Hepatocyte (in vitro differentiated cells): ENCODE measurements around the gene N4BP2L2. TPM values are rescaled to one million over a fixed set of nuclear protein-coding genes. Genes with fewer than 3 reads are reported as not detected.

Experiments used
- DNase-seq: peaks from one replicate; pipeline ENCODE4 v3.0.0-alpha.2; 2016; ENCODE audit warnings: low spot score
- H2AFZ ChIP-seq: fragments of 200-600 bp; sonication (generic); 2 replicates; pipeline ENCODE4 v1.6.0; 2016; ENCODE audit warnings: antibody characterized with exemption, mild to moderate bottlenecking
- H3K27ac ChIP-seq: fragments of 200-600 bp; sonication (generic); 2 replicates; pipeline ENCODE4 v1.5.1; 2016; ENCODE audit warnings: mild to moderate bottlenecking
- H3K27me3 ChIP-seq: fragments of 200-600 bp; sonication (generic); 2 replicates; pipeline ENCODE4 v1.6.1; 2016
- H3K36me3 ChIP-seq: fragments of 200-600 bp; sonication (generic); replicated peaks from 2 replicates; pipeline ENCODE4 v1.5.1; 2016; ENCODE audit warnings: low read depth; ENCODE audit not compliant: insufficient read depth
- H3K4me1 ChIP-seq: fragments of 200-600 bp; sonication (generic); 2 replicates; pipeline ENCODE4 v1.5.1; 2016; ENCODE audit warnings: mild to moderate bottlenecking, moderate library complexity; ENCODE audit not compliant: insufficient read depth
- H3K4me2 ChIP-seq: fragments of 200-600 bp; sonication (generic); 2 replicates; pipeline ENCODE4 v1.6.0; 2016
- H3K4me3 ChIP-seq: fragments of 200-600 bp; sonication (generic); 2 replicates; pipeline ENCODE4 v1.5.1; 2016; ENCODE audit warnings: mild to moderate bottlenecking
- H3K79me2 ChIP-seq: fragments of 200-600 bp; sonication (generic); 2 replicates; pipeline ENCODE4 v1.6.0; 2017; ENCODE audit warnings: mild to moderate bottlenecking
- H3K9me2 ChIP-seq: fragments of 200-600 bp; sonication (generic); replicated peaks from 2 replicates; pipeline ENCODE4 v1.6.0; 2017; ENCODE audit warnings: mild to moderate bottlenecking; ENCODE audit not compliant: insufficient read depth
- H3K9me3 ChIP-seq: fragments of 200-600 bp; sonication (generic); 2 replicates; pipeline ENCODE4 v1.5.1; 2016; ENCODE audit warnings: low read depth, mild to moderate bottlenecking
- H4K20me1 ChIP-seq: fragments of 200-600 bp; sonication (generic); 2 replicates; pipeline ENCODE4 v1.6.0; 2016; ENCODE audit warnings: mild to moderate bottlenecking; ENCODE audit not compliant: insufficient read depth, poor library complexity, severe bottlenecking
- CTCF ChIP-seq: fragments of 200-600 bp; sonication (generic); IDR thresholded peaks from 2 replicates; pipeline ENCODE4 v1.5.1; 2016; ENCODE audit warnings: antibody characterized with exemption, mild to moderate bottlenecking; ENCODE audit not compliant: poor library complexity
- EZH2 ChIP-seq: fragments of 200-600 bp; sonication (generic); IDR thresholded peaks from 2 replicates; pipeline ENCODE4 v1.6.1; 2016; ENCODE audit warnings: antibody characterized with exemption, mild to moderate bottlenecking, borderline replicate concordance
- EZH2phosphoT487 ChIP-seq: fragments of 200-600 bp; sonication (generic); IDR thresholded peaks from one replicate; pipeline ENCODE4 v1.6.1; 2018; ENCODE audit warnings: antibody characterized with exemption, mild to moderate bottlenecking, low read depth, moderate library complexity; ENCODE audit not compliant: unreplicated experiment, severe bottlenecking
- WGBS: methylation state at CpG from one replicate; pipeline ENCODE4 v1.1.6; 2016; ENCODE audit warnings: low lambda C conversion rate; ENCODE audit errors: missing lambda C conversion rate; 5-methylcytosine and 5-hydroxymethylcytosine counted together
- polyA plus RNA-seq: library from polyadenylated mRNA; unstranded; fragments of >200 nt; fragmentation: Nextera tagmentation; extraction: Ambion mirVana; gene quantifications from 2 replicates; pipeline ENCODE4 v1.2.1, GENCODE V29; 2016
- total RNA-seq: library from RNA; depleted of rRNA; stranded (reverse); fragments of >200 nt; gene quantifications from 2 replicates; pipeline ENCODE4 v1.2.3, GENCODE V29; 2014

Gene N4BP2L2
- total and polyA plus RNA-seq, 2 experiments from 2014 or later = 102 to 138 TPM

- 79% methylated on average over 12 of the region's 12 CpGs for WGBS
- no peaks in the 10 kb centered on the region for H3K79me2 ChIP-seq
- no peak overlapping the region for H3K27ac ChIP-seq
- no peaks in the 10 kb centered on the region for H3K9me3 ChIP-seq
- no peaks in the 10 kb centered on the region for H3K9me2 ChIP-seq
- H3K4me2 ChIP-seq = no peak overlapping the region
- H3K36me3 ChIP-seq = no peaks in the 10 kb centered on the region
- H2AFZ ChIP-seq = no peak overlapping the region
- no peak overlapping the region for H3K4me3 ChIP-seq
- H3K27me3 ChIP-seq = no peaks in the 10 kb centered on the region
- H3K4me1 ChIP-seq = no peaks in the 10 kb centered on the region
- DNase-seq = no peak
- TF ChIP-seq EZH2 (no peak), EZH2phosphoT487 (no peak), CTCF (no peak)
- H4K20me1 ChIP-seq = no peaks in the 10 kb centered on the region
Observed at GRCh38 chr13:32471187-32471922, 67.2 kb downstream of the N4BP2L2 start.

- no peak overlapping the region for H2AFZ ChIP-seq
- no peak overlapping the region for H3K4me3 ChIP-seq
- no peak for TF ChIP-seq EZH2
- TF ChIP-seq CTCF = no peak
- no peak for TF ChIP-seq EZH2phosphoT487
- no peak overlapping the region for H3K4me2 ChIP-seq
- no peaks in the 10 kb centered on the region for H3K4me1 ChIP-seq
- H3K27me3 ChIP-seq = no peaks in the 10 kb centered on the region
- DNase-seq = no peak
- no peaks in the 10 kb centered on the region for H3K9me3 ChIP-seq
- H3K36me3 ChIP-seq = no peaks in the 10 kb centered on the region
- no peaks in the 10 kb centered on the region for H4K20me1 ChIP-seq
- no peaks in the 10 kb centered on the region for H3K79me2 ChIP-seq
- no peaks in the 10 kb centered on the region for H3K9me2 ChIP-seq
- no peak overlapping the region for H3K27ac ChIP-seq
- WGBS = 92% methylated on average over 6 of the region's 6 CpGs
Observed at GRCh38 chr13:32468502-32469142, 70.0 kb downstream of the N4BP2L2 start.

- peaks cover 4% of the 10 kb centered on the region for H3K9me3 ChIP-seq
- no peak overlapping the region for H2AFZ ChIP-seq
- H3K27ac ChIP-seq = no peak overlapping the region
- peaks cover 3% of the 10 kb centered on the region for H3K36me3 ChIP-seq
- 98% methylated on average over 2 of the region's 2 CpGs for WGBS
- no peaks in the 10 kb centered on the region for H3K9me2 ChIP-seq
- DNase-seq = no peak
- no peak for TF ChIP-seq EZH2
- TF ChIP-seq CTCF = no peak
- TF ChIP-seq EZH2phosphoT487 = no peak
- H3K27me3 ChIP-seq = no peaks in the 10 kb centered on the region
- H3K79me2 ChIP-seq = no peaks in the 10 kb centered on the region
- no peak overlapping the region for H3K4me2 ChIP-seq
- no peaks in the 10 kb centered on the region for H4K20me1 ChIP-seq
- no peaks in the 10 kb centered on the region for H3K4me1 ChIP-seq
- no peak overlapping the region for H3K4me3 ChIP-seq
Observed at GRCh38 chr13:32456591-32456990, 82.0 kb downstream of the N4BP2L2 start.
